Ramos (cell line): ENCODE data around the gene WDR87.

Source experiments
- in situ Hi-C: fragments of 300-500 bp; cut with MboI; formaldehyde crosslinking; loops from one replicate; pipeline ENCODE4 v1.14.3; 2022; ENCODE audit warnings: low sequenced_read_pairs; ENCODE audit not compliant: unreplicated experiment

The WDR87 gene

GRCh38 chr19:37931881-37932655 is 25.7 kb upstream of the WDR87 start:
- in situ Hi-C loops: no loop called here

- in situ Hi-C loops: no loop called here
Observed at GRCh38 chr19:37930416-37930815, 24.0 kb upstream of the WDR87 start.

- in situ Hi-C loops: no loop called here
Observed at GRCh38 chr19:37929355-37929923, 23.0 kb upstream of the WDR87 start.

GRCh38 chr19:37928527-37929286 is 22.3 kb upstream of the WDR87 start:
- in situ Hi-C loops: no loop called here

GRCh38 chr19:37926711-37927110 is 20.3 kb upstream of the WDR87 start:
- in situ Hi-C loops: no loop called here

GRCh38 chr19:37926255-37926654 is 19.9 kb upstream of the WDR87 start:
- in situ Hi-C loops: no loop called here

- in situ Hi-C loops: no loop called here
Observed at GRCh38 chr19:37925212-37925611, 18.8 kb upstream of the WDR87 start.

GRCh38 chr19:37924573-37924972 is 18.2 kb upstream of the WDR87 start:
- in situ Hi-C loops: loop anchor here (5.0 to 25.0 kb wide), 2 partner anchors 58 to 938 kb away; no protein-coding TSS in a partner anchor

GRCh38 chr19:37920591-37921450 is 14.4 kb upstream of the WDR87 start:
- in situ Hi-C loops: loop anchor here (5.0 to 25.0 kb wide), 2 partner anchors 61 to 941 kb away; no protein-coding TSS in a partner anchor

GRCh38 chr19:37914908-37915307 is 8.5 kb upstream of the WDR87 start:
- in situ Hi-C loops: loop anchor here (5.0 to 25.0 kb wide), 2 partner anchors 132 to 947 kb away; no protein-coding TSS in a partner anchor

- in situ Hi-C loops: loop anchor here (5.0 to 25.0 kb wide), 2 partner anchors 138 to 953 kb away; no protein-coding TSS in a partner anchor
Observed at GRCh38 chr19:37909661-37910199, 3.3 kb upstream of the WDR87 start.

- in situ Hi-C loops: loop anchor here (25.0 kb wide), 1 partner anchor 954 kb away; no protein-coding TSS in a partner anchor
Observed at GRCh38 chr19:37907735-37908455, 1.5 kb upstream of the WDR87 start.

GRCh38 chr19:37906869-37907734 is 708 bp upstream of the WDR87 start, which contains the start of gene SIPA1L3:
Gene SIPA1L3 (plus strand): TSS chr19:37907208. CDS start chr19:38081566, 174,358 bp downstream.
- in situ Hi-C loops: loop anchor here (25.0 kb wide), 1 partner anchor 955 kb away; no protein-coding TSS in a partner anchor

GRCh38 chr19:37903096-37903495 is 3.3 kb downstream of the WDR87 start:
- in situ Hi-C loops: loop anchor here (5.0 to 25.0 kb wide), 3 partner anchors 324 to 959 kb away; no protein-coding TSS in a partner anchor

- in situ Hi-C loops: loop anchor here (5.0 to 25.0 kb wide), 3 partner anchors 325 to 960 kb away; no protein-coding TSS in a partner anchor
Observed at GRCh38 chr19:37902668-37903067, 3.7 kb downstream of the WDR87 start.

GRCh38 chr19:37899966-37900365 is 6.4 kb downstream of the WDR87 start:
- in situ Hi-C loops: loop anchor here (5.0 to 25.0 kb wide), 3 partner anchors 327 to 962 kb away; no protein-coding TSS in a partner anchor

GRCh38 chr19:37899453-37899852 is 6.9 kb downstream of the WDR87 start:
- in situ Hi-C loops: no loop called here

GRCh38 chr19:37896180-37896579 is 10.2 kb downstream of the WDR87 start:
- in situ Hi-C loops: no loop called here
